Activated gamma-delta T cell treated with anti-CD3 and anti-CD28 coated beads, Interleukin-2, amount 50 U/mL, for 16 hours (primary cell): ENCODE data around the gene MATK.
A peak's percentile ranks its signal among the peaks of the same experiment; 100 is the strongest.

Experiments
- DNase-seq: peaks from one replicate; pipeline ENCODE4 v3.0.0-alpha.2; 2020; ENCODE audit warnings: low read depth

MATK gene

GRCh38 chr19:3788996-3789778, 3.0 kb upstream of the MATK start:
- peak; percentile 22 for DNase-seq

- DNase-seq: peak; percentile 24
Measured at GRCh38 chr19:3785451-3785937, 687 bp downstream of the MATK start.

- no peak for DNase-seq
Measured at GRCh38 chr19:3784607-3785450, 1.4 kb downstream of the MATK start.

- peak; percentile 29 for DNase-seq
Measured at GRCh38 chr19:3783660-3784584, 2.3 kb downstream of the MATK start.

- DNase-seq: no peak
Measured at GRCh38 chr19:3782903-3783302, 3.3 kb downstream of the MATK start.

GRCh38 chr19:3782330-3782729, 3.9 kb downstream of the MATK start:
- no peak for DNase-seq

- DNase-seq: no peak
Measured at GRCh38 chr19:3781603-3782002, 4.6 kb downstream of the MATK start.

- DNase-seq: no peak
Measured at GRCh38 chr19:3780786-3781304, 5.3 kb downstream of the MATK start.

GRCh38 chr19:3778899-3779723, 7.1 kb downstream of the MATK start:
- no peak for DNase-seq

GRCh38 chr19:3778104-3778867, 7.9 kb downstream of the MATK start:
- DNase-seq: no peak

- DNase-seq: no peak
Measured at GRCh38 chr19:3776479-3777040, 9.6 kb downstream of the MATK start.

GRCh38 chr19:3775831-3776230, 10.3 kb downstream of the MATK start:
- no peak for DNase-seq

GRCh38 chr19:3775374-3775711, 10.8 kb downstream of the MATK start:
- no peak for DNase-seq

GRCh38 chr19:3774621-3775373, 11.4 kb downstream of the MATK start:
- DNase-seq: no peak

GRCh38 chr19:3773814-3774515, 12.2 kb downstream of the MATK start:
- no peak for DNase-seq

GRCh38 chr19:3771906-3772455, 14.2 kb downstream of the MATK start, which contains the start of gene RAX2:
Gene RAX2, minus strand, starts transcription at chr19:3772228. Its CDS starts 486 bp downstream, at chr19:3771742.
- DNase-seq: no peak

GRCh38 chr19:3771000-3771905, 14.9 kb downstream of the MATK start:
- no peak for DNase-seq
